ENCODE measurements around the gene SBF2. TPM values are rescaled to one million over a fixed set of nuclear protein-coding genes. Genes with fewer than 3 reads are reported as not detected.

Gene SBF2
- total RNA-seq, 1 experiment from 2014 or later, result 30.2 TPM

DNA sequence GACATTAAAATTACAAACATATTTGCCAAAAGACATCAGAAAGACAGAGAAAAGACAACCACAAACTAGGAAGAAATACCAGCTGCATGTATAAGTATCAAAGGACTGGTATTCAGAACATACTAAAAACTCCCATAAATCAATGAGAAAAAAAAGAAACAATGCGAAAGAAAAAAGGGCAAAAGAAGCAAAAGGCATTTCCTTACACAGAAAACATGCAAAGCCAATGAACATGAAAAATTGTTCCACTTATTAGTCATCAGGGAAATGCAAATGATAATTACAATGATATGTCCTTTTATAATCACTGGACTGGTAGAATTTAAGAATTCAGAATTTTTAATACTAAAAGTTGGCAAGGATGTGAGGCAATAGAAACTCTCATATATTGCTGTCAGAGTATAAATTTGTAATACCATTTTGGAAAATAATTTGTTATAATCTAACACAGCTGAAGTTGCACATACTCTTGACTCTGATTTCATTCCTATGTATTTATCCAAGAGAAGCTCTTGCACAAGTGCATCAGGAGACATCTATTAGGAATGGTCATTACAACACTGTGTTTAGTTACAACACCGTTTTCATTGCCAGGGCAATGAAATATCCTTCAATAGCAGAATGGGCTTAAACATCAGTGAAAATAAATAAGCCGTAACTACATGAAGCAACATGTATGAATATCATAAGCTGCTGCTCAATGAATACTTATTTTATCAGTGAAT, 350.5 kb downstream of the SBF2 start:
- Histone ChIP-seq H3K23me2 (ENCODE audit: insufficient read length, low read depth, low read length, poor library complexity, severe bottlenecking) (no peaks in the 10 kb centered on the region), H2BK20ac (ENCODE audit: low read depth, low read length, poor library complexity, severe bottlenecking) (no peak overlapping the region), H2BK5ac (ENCODE audit: insufficient read length, low read length) (no peak overlapping the region), H3K14ac (ENCODE audit: insufficient read depth, low read length) (no peak overlapping the region), H3K4ac (ENCODE audit: low read depth, low read length) (no peak overlapping the region), H3K9me3 (ENCODE audit: control insufficient read depth, low read depth, low read length) (no peaks in the 10 kb centered on the region), H4K91ac (ENCODE audit: insufficient read length, low read depth, low read length) (no peak overlapping the region), H2AK5ac (ENCODE audit: insufficient read length, low read length) (no peak overlapping the region), H4K5ac (ENCODE audit: insufficient read length, low read depth, low read length) (no peak overlapping the region), H3K79me1 (ENCODE audit: insufficient read depth, low read depth, low read length, poor library complexity, severe bottlenecking) (no peaks in the 10 kb centered on the region), H4K20me1 (ENCODE audit: control insufficient read depth, insufficient read depth, insufficient read length) (no peaks in the 10 kb centered on the region), H3K27me3 (ENCODE audit: insufficient read depth, low read length) (no peaks in the 10 kb centered on the region), H3K23ac (ENCODE audit: insufficient read length, low read depth, low read length) (no peak overlapping the region), H2BK120ac (ENCODE audit: low read depth, low read length, poor library complexity, severe bottlenecking) (no peak overlapping the region), H3K9ac (ENCODE audit: extremely low read depth, insufficient read length, low read length) (no peak overlapping the region), H3K4me2 (ENCODE audit: insufficient read depth, insufficient read length, low read length) (no peak overlapping the region), H3K56ac (ENCODE audit: insufficient read length, low read depth, low read length) (no peak overlapping the region), H3K18ac (ENCODE audit: insufficient read length, low read depth, low read length) (no peak overlapping the region), H3K27ac (ENCODE audit: insufficient read length, low read depth, low read length) (no peak overlapping the region), H4K8ac (replicated peaks; ENCODE audit: insufficient read length, low read depth, low read length) (no peak overlapping the region), H3T11ph (ENCODE audit: low read length) (no peak overlapping the region), H2BK15ac (ENCODE audit: low read depth, low read length) (no peak overlapping the region), H3K79me2 (ENCODE audit: insufficient read depth, low read length) (no peaks in the 10 kb centered on the region), H2AFZ (ENCODE audit: low read length) (no peak overlapping the region), H3K4me1 (ENCODE audit: insufficient read depth, low read length) (no peaks in the 10 kb centered on the region), H2BK12ac (ENCODE audit: insufficient read length, low read depth, low read length) (no peak overlapping the region)
- Mint-ChIP-seq H3K27me3 (ENCODE audit: low read depth) (no peaks in the 10 kb centered on the region; the same call in 1 of the 2 replicates), H3K4me3 (no peak overlapping the region), H3K9me3 (peaks cover 10 to 12% of the 10 kb centered on the region in 2 experiments; a peak in 3 of 5 replicates), H3K36me3 (ENCODE audit: insufficient read depth in 1 of 3, low read depth in 3 of 3) (peaks cover 12 to 17% (median 17%) of the 10 kb centered on the region in 3 experiments), H3K27ac (no peak overlapping the region), H3K4me1 (no peaks in the 10 kb centered on the region)
- DNase-seq, result no peak
- no CpG with 5 or more reads among the region's 3 CpGs for WGBS (ENCODE audit: extremely low coverage, insufficient read length, low lambda C conversion rate)
- TF ChIP-seq, protein P1, sequence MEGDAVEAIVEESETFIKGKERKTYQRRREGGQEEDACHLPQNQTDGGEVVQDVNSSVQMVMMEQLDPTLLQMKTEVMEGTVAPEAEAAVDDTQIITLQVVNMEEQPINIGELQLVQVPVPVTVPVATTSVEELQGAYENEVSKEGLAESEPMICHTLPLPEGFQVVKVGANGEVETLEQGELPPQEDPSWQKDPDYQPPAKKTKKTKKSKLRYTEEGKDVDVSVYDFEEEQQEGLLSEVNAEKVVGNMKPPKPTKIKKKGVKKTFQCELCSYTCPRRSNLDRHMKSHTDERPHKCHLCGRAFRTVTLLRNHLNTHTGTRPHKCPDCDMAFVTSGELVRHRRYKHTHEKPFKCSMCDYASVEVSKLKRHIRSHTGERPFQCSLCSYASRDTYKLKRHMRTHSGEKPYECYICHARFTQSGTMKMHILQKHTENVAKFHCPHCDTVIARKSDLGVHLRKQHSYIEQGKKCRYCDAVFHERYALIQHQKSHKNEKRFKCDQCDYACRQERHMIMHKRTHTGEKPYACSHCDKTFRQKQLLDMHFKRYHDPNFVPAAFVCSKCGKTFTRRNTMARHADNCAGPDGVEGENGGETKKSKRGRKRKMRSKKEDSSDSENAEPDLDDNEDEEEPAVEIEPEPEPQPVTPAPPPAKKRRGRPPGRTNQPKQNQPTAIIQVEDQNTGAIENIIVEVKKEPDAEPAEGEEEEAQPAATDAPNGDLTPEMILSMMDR (conservative IDR thresholded peaks at IDR 0.05), result no peak

Data from H9 (cell line).